Dermis blood vessel endothelial cell (primary cell): Measurements from ENCODE around the gene BTBD9. TPM values are rescaled to one million over a fixed set of nuclear protein-coding genes. Genes with fewer than 3 reads are reported as not detected.

Experiments used
- DNase-seq: peaks from one replicate; pipeline ENCODE4 v3.0.0; 2010
- total RNA-seq: library from RNA; depleted of rRNA; stranded (reverse); fragments of >200 nt; gene quantifications from 2 replicates; pipeline ENCODE4 v1.2.3, GENCODE V29; 2014

BTBD9 gene
- total RNA-seq, 1 donor from 2014 or later = 12.1 TPM

- DNase-seq = no peak
Measured at GRCh38 chr6:38225766-38226165, 414.0 kb downstream of the BTBD9 start.

DNA sequence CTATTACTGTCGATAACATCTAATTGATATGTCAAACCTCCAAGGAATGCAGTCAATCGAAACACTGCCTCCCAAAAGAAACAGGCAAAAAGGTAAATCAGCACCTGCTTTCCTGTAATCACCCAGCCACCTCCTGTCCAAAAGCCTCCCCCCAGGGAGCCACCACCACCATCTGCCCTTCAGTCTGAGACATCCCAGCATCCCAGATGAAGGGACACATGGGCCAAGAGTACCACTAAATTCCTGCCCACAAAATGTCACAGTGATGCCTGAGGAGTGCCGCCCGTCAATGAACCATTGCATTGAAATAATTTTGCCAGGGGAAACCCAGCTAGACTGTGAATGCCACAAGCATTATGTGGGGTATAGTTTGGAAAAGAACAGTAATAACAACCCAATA lies 418.5 kb downstream of the BTBD9 start:
- no peak for DNase-seq

DNA sequence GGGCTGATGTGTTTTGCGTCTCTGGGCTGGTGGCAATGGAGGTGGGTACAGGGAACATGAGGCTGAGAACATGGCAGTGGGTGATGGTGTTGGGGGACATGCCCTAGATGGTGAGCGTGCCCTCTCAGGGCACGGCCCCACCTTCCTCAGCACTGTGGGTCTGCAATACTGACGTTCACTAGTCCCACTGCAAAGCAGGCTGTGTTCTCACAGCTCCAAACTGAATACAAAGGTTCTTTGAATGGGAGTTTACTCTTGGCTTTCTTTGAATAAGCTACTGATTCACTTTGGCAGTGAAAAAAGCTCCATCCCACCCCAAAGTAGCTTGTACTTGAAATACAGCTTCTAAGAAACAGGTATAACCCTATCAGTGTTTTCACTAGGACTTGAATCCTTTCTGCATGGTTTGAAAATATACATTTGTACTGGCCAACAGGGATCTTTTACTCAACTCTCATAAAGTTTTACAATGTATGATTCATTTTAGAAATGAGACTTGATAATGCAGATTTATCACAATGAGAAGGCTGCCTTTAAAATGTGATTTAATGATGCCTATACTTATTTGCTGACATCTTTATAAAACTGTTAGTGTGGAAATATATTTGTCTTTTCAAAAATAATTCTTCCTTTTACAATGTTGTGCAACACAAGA lies 419.5 kb downstream of the BTBD9 start:
- DNase-seq = no peak

- no peak for DNase-seq
Measured at GRCh38 chr6:38218235-38218634, 421.5 kb downstream of the BTBD9 start.

- no peak for DNase-seq
Measured at GRCh38 chr6:38216451-38216850, 423.3 kb downstream of the BTBD9 start.

GRCh38 chr6:38215651-38216311 lies 423.9 kb downstream of the BTBD9 start:
- no peak for DNase-seq

DNA sequence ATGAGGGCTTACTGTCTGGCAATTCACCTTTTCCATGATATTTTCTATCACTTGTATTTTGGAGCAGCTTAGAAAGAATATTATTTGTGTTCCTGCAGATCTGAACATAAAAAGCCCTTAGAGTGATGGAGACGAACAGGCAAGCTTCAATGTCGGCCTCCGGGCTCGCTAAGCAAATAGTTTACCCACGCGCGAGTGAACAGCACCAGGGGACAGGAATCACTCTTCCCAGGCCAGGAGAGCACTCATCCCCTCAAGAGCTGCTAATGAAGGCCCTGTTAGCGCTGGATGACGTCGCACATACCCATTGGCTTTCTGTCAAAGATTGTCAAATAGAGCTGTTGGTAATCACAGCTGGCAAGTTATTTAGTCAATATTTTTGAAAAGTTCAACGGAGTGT lies 424.5 kb downstream of the BTBD9 start:
- DNase-seq = no peak

DNA sequence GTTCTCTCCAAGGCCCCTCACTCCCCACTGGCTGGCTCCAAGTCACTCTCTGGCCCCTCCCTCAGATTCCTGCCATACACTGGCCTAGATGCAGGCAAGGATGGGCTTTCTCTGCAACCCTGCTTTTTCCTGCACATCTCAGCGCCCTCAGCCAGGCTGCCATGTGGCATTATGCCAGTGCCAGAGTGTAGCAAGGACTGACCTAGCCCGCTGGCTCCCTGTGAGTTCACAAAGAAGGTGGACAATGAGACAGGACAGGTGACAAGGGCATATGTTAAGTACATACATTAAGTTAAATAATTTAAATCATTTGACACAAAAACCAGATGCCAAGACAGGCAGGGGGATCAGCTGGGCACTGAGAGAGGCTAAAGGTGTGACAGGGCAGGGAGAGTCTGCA lies 425.6 kb downstream of the BTBD9 start:
- DNase-seq = no peak

- peak; percentile 34 for DNase-seq
Measured at GRCh38 chr6:38213251-38213658, 426.5 kb downstream of the BTBD9 start.

- DNase-seq = peak; percentile 78
Measured at GRCh38 chr6:38212579-38212978, 427.1 kb downstream of the BTBD9 start.

DNA sequence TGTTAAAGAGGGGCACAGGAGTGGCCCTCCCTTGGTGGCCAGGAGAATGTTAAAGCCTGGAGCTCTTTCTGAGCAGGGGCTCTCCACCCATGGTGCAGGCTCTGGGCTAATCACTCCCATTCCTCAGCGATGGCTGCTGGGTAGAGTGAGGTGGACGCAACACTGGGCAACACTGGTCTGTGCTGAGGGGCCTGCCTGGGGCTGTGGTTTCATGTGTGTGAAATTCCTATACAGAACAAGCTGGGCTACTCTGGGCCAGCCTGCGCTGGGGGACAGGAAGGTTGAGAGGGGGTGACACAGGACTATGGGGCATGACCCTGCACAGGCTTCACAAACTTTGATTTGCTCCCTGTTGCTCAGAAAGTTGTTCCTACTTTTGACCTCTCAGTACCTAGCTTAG lies 427.6 kb downstream of the BTBD9 start:
- DNase-seq = no peak

DNA sequence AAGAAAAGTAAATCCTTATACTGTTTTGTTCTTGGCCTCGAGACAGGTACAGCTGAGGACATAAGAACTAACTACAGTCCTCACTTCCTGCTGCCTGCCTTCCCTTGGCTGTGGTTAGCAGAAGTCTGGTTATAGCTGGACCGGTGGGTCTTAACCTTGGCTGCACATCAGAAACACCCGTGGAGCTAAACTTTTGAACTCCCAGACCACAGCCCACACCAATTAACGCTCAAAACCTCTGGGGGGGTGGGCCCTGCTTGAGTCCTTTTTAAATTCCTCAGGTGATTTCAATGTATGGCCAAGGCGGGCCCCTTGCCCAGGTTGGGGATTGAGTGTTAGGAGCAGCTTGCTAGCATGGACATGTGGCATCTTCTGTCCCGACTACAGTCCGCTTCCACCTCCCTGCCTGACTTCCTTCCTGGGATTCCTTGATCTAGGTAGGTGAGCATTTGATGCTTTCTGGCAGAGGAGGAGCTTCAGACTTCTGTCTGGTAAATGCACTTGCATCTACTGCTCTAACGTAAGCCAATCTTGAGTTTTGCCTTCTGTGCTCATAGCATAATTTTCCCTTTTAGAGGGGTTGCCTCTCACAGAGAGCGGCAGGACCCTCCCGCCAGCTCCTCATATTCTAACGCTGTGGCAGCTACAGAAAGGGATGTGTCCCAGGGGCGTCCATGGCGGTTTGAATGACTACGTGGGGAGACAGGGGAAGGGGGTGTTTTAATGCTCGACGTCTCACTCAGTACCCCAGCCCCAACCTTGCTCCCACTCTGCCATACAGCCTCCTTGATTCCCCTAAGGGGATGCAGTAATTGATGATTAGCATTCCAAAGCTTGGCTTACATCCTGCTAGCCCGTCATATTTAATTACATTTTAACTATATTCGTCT lies 430.1 kb downstream of the BTBD9 start:
- no peak for DNase-seq

DNA sequence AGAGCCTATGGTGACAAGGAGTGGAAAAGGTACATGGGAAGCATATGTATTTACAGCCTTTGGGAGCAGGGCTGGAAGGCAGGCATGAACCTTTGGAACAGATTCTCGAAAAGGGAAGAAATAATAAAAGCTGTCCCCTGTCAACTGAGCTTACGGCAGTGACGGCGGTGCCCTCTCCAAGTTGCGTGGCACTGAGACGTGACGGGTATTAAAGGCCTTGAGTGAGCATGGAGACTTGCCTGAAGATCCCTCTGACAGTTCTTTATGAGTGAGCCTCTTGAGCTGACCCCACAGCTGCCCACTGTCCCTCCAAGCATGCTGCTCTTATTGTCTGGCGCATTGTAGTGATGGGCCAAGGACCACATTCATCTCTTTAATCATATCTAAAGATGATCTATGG lies 431.7 kb downstream of the BTBD9 start:
- no peak for DNase-seq

GRCh38 chr6:38207375-38207774 lies 432.4 kb downstream of the BTBD9 start:
- no peak for DNase-seq

DNA sequence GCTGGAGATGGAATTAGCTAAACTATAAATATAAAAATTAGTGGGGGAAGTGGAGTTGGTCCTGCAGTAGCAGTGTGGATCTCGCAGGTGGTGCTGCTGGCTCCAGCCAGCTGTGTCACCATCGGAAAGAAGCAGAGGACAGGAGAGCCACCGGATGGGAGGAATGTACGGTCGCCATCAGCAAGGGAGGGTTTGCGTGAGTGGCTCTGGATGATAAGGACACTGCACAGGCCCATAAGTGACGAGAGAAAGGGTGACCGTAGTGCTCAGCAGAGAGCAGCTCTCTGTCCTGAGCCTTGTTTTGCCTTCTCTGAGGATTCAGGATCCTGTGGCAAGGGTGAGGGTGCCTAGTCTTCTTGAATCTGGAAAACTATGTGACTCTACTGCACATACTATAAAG lies 441.5 kb downstream of the BTBD9 start:
- no peak for DNase-seq

DNA sequence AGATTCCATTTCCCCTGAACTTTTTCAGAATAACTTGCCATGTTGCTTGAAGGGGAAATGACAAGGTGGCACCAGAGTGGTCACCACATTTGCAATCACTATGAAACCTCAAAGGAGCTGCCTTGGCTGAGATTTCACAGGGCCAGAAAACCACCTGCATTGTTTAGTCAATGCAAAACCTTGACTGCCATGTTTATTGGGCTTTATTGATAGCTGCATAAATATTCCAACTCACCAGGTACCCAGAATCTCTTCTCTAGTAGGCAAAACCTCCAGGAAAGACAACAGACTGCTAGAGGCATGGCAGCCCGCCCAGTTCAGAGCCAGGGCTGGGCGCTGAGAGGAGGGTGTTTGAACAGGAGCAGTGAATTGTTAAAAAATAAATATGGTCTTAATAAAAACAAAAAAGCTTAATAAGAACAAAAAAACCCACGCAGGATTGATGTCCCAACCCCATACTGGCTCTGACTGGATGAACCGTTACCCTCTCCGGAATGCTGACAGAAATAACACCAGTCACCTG lies 444.6 kb downstream of the BTBD9 start:
- no peak for DNase-seq

DNA sequence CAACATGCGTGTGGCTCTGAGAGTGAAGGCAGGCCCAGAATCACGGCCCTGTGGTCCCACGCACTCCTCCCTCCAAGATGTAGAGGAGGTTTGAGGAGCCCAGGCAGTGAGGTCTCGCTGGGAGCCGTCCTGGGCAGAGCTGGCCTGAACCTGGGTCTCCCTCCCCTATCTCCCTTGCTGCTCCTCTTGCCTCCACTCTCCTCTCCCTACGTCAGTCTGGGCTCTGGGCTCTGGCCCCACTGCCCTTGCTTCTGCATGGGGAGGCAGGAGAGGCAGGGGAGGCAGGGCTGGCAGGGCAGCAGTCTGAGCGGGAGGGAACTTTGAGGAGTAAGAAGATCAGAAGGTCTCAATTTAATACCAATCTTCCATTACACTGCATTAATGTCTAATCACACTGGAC lies 445.1 kb downstream of the BTBD9 start:
- DNase-seq = no peak

DNA sequence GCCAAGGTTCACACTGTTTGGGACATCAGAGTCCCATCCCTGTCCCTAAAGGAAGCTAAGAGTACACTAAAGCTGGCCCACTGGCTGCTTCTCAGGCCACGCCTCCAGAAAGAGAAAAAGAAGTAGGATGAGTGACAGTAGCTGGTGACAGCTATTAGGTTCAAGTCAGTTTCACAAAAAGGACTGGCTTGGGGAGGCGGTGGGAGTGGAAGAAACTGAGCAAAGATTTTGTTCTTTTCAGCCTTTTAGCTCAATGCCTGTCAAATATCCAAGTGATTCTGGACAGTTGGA lies 445.5 kb downstream of the BTBD9 start:
- no peak for DNase-seq

DNA sequence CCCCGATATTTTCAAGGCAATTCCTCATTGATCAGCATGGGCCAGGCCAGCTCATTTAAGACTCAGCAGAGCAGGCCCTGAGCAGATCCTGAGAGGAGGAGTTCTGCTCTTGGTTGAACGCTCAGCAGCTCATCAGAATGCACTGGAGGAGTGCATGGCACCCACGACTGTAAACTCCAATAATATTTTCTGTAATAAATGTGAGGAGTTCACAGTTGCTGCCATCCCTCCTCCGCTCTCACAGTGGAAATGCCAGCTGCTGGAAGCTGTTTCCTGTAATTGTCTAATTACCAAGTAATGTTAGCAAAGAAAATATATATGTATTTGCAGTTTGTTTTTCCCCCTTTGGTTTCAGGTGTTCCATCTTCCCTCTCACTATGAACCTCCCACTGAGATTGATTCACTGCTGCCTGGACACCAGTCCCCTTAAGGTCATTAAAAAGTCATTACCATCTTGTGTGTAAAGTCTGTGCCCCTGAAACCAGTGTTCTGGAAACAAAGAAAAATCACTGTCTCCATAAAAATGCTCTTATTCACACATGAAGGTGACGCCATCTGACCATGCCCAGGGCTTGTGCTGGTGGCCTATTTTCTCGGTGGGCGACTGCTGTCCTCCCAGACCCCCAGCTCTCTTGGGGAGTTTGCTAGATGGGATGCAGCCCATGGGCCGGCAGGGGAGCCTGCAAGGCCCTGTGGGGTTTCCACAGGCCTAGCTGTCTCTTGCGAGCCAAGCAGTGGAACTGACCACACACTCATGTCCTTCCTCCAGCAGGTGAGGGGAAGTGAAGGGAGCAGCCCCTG lies 446.0 kb downstream of the BTBD9 start:
- peak; percentile 64 for DNase-seq

- DNase-seq = no peak
Measured at GRCh38 chr6:38193051-38193450, 446.7 kb downstream of the BTBD9 start.

GRCh38 chr6:38192487-38192886 lies 447.2 kb downstream of the BTBD9 start:
- DNase-seq = no peak

DNA sequence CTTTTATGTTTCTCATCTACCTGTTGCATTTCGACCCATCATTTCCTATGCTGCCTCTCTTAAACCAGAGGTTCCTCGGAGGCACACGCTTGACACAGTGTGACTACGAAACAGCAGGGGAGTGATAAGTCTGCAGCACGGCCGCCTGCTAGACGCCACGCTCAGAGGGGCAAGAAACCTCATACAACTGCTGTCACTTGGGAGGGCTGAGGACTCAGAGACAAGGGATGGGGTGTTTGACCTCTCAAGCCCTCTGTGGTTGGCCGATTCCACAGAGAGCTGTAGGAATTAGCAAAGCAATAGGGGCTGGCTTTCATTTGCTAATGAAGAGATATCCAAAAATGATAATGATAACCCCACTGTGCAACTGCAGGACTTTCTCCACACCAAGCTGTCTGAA lies 447.7 kb downstream of the BTBD9 start:
- no peak for DNase-seq

GRCh38 chr6:38191418-38191817 lies 448.3 kb downstream of the BTBD9 start:
- DNase-seq = no peak
